SK-N-SH (cell line): Measurements from ENCODE around the gene IQGAP2. TPM values are rescaled to one million over a fixed set of nuclear protein-coding genes. Genes with fewer than 3 reads are reported as not detected.

Source experiments
- CTCF ChIA-PET: fragments of 300-600, 350-600 bp; formaldehyde crosslinking; extraction: SDS; loops from one replicate; lab custom pipeline; 2021; lab: Yijun Ruan, JAX
- POLR2A ChIA-PET: fragments of 350-600 bp; sonication (Branson Sonifier 250); formaldehyde crosslinking; extraction: SDS; loops from one replicate; lab custom pipeline; 2020; ENCODE audit warnings: antibody characterized with exemption, inconsistent platforms; lab: Yijun Ruan, JAX
- DNase-seq: peaks from one replicate; pipeline ENCODE4 v3.0.0; 2012
- H2AFZ ChIP-seq: fragments of 200-600 bp; sonication (generic); 2 replicates; pipeline ENCODE4 v1.8.1; 2016; ENCODE audit warnings: antibody characterized with exemption, mild to moderate bottlenecking, low read depth
- H3F3A ChIP-seq: fragments of 200-600 bp; sonication (generic); replicated peaks from 2 replicates; pipeline ENCODE3; 2016; ENCODE audit warnings: antibody characterized with exemption, mild to moderate bottlenecking; ENCODE audit not compliant: insufficient read depth
- H3K27ac ChIP-seq, 2 experiments: fragments of 200-500 bp in 1 of 2; fragments of 200-600 bp in 1 of 2; sonication (Bioruptor generic) in 1 of 2; sonication (generic), shearing (Covaris generic) in 1 of 2; 2 replicates each; pipeline versions ENCODE4 v1.5.1 to v1.6.1; 2014 to 2016; ENCODE audit warnings: low read depth in 2 of 2, inconsistent platforms in 1 of 2, low read length in 1 of 2, mild to moderate bottlenecking in 1 of 2, mixed read lengths in 1 of 2
- H3K27me3 ChIP-seq: fragments of 200-600 bp; sonication (generic), shearing (Covaris generic); 2 replicates; pipeline ENCODE4 v1.6.1; 2016; ENCODE audit warnings: mixed run types; ENCODE audit not compliant: insufficient read depth
- H3K36me3 ChIP-seq, 2 experiments: fragments of 200-500 bp in 1 of 2; fragments of 200-600 bp in 1 of 2; sonication (Bioruptor generic) in 1 of 2; sonication (generic) in 1 of 2; replicated peaks in 1 of 2; 2 replicates each; pipeline versions ENCODE3 to v1.5.1; 2014 to 2016; ENCODE audit warnings: low read length in 1 of 2, mild to moderate bottlenecking in 1 of 2; ENCODE audit not compliant: insufficient read depth in 2 of 2, control insufficient read depth in 1 of 2
- H3K4me1 ChIP-seq, 2 experiments: fragments of 200-500 bp in 1 of 2; fragments of 200-600 bp in 1 of 2; sonication (Bioruptor generic) in 1 of 2; sonication (generic), shearing (Covaris generic) in 1 of 2; 2 replicates each; pipeline versions ENCODE4 v1.5.1 to v1.6.1; 2014 to 2016; ENCODE audit warnings: low read depth in 1 of 2, low read length in 1 of 2, mixed run types in 1 of 2; ENCODE audit not compliant: insufficient read depth in 2 of 2, control insufficient read depth in 1 of 2
- H3K4me2 ChIP-seq: fragments of 200-600 bp; sonication (generic), shearing (Covaris generic); 2 replicates; pipeline ENCODE4 v1.6.1; 2017; ENCODE audit warnings: mixed run types
- H3K4me3 ChIP-seq, 2 experiments: fragments of 200-500 bp in 1 of 2; fragments of 200-600 bp in 1 of 2; sonication (Bioruptor generic) in 1 of 2; sonication (generic), shearing (Covaris generic) in 1 of 2; 2 replicates each; pipeline versions ENCODE4 v1.5.1 to v1.8.1; 2014 to 2016; ENCODE audit warnings: low read depth in 2 of 2, inconsistent platforms in 1 of 2, low read length in 1 of 2, mild to moderate bottlenecking in 1 of 2, mixed read lengths in 1 of 2, moderate library complexity in 1 of 2
- H3K79me2 ChIP-seq: fragments of 200-600 bp; sonication (generic); 2 replicates; pipeline ENCODE4 v1.8.1; 2017; ENCODE audit warnings: mild to moderate bottlenecking; ENCODE audit not compliant: insufficient read depth
- H3K9ac ChIP-seq: fragments of 200-600 bp; sonication (generic); 2 replicates; pipeline ENCODE4 v1.6.1; 2017; ENCODE audit warnings: mixed run types
- H3K9me2 ChIP-seq: fragments of 200-600 bp; sonication (generic); 2 replicates; pipeline ENCODE4 v1.6.1; 2017; ENCODE audit warnings: mixed run types
- H3K9me3 ChIP-seq: fragments of 200-600 bp; sonication (generic); 2 replicates; pipeline ENCODE4 v1.6.1; 2017; ENCODE audit warnings: mixed run types, mild to moderate bottlenecking, moderate library complexity
- H4K20me1 ChIP-seq: fragments of 200-600 bp; sonication (generic); 2 replicates; pipeline ENCODE4 v1.6.1; 2017; ENCODE audit warnings: mild to moderate bottlenecking, mixed run types; ENCODE audit not compliant: insufficient read depth
- ELF1 ChIP-seq: IDR thresholded peaks from 2 replicates; pipeline ENCODE4 v1.4.0; 2012
- EP300 ChIP-seq, 2 experiments: IDR thresholded peaks; 2 replicates each; pipeline versions ENCODE4 v1.4.0 to v1.6.1; 2012; ENCODE audit warnings: borderline replicate concordance in 1 of 2, low read depth in 1 of 2, low read length in 1 of 2
- EZH2phosphoT487 ChIP-seq: fragments of 200-600 bp; sonication (generic); IDR thresholded peaks from 2 replicates; pipeline ENCODE4 v1.6.1; 2017; ENCODE audit warnings: low read depth, mixed run types, mild to moderate bottlenecking, antibody characterized with exemption, moderate library complexity, borderline replicate concordance
- FOSL2 ChIP-seq: IDR thresholded peaks from 2 replicates; pipeline ENCODE4 v1.4.0; 2012; ENCODE audit warnings: low read depth, mild to moderate bottlenecking, moderate library complexity, borderline replicate concordance
- FOXJ3 ChIP-seq: sonication (generic); formaldehyde crosslinking; IDR thresholded peaks from 2 replicates; pipeline ENCODE4 v1.5.1; 2020; ENCODE audit warnings: mild to moderate bottlenecking, missing genetic modification reagents
- GATA2 ChIP-seq: sonication (generic); formaldehyde crosslinking; IDR thresholded peaks from 2 replicates; pipeline ENCODE4 v1.5.0; 2020; ENCODE audit warnings: mild to moderate bottlenecking, missing genetic modification reagents
- JUND ChIP-seq: IDR thresholded peaks from 2 replicates; pipeline ENCODE4 v1.4.0; 2012
- NFIC ChIP-seq: IDR thresholded peaks from 2 replicates; pipeline ENCODE4 v1.4.0; 2012; ENCODE audit warnings: borderline replicate concordance
- NRF1 ChIP-seq: IDR thresholded peaks from 2 replicates; pipeline ENCODE4 v1.6.1; 2012; ENCODE audit warnings: low read depth, mild to moderate bottlenecking, low read length
- POLR2AphosphoS5 ChIP-seq: IDR thresholded peaks from 2 replicates; pipeline ENCODE4 v1.6.1; 2012; ENCODE audit warnings: low read depth, low read length
- RFX5 ChIP-seq: IDR thresholded peaks from 2 replicates; pipeline ENCODE4 v1.6.1; 2012; ENCODE audit warnings: mild to moderate bottlenecking, improper control_type of control experiment, low read length
- SMC3 ChIP-seq: IDR thresholded peaks from 2 replicates; pipeline ENCODE4 v1.6.1; 2012; ENCODE audit warnings: low read depth, low read length, improper control_type of control experiment
- TAF1 ChIP-seq: IDR thresholded peaks from 2 replicates; pipeline ENCODE4 v1.6.1; 2012; ENCODE audit warnings: low read depth, mild to moderate bottlenecking, low read length, moderate library complexity, borderline replicate concordance
- WGBS: methylation state at CpG from one replicate; pipeline ENCODE4 v1.1.6; 2017; ENCODE audit warnings: low lambda C conversion rate; 5-methylcytosine and 5-hydroxymethylcytosine counted together
- polyA plus RNA-seq, 3 experiments: library from polyadenylated mRNA; depleted of rRNA; stranded (reverse); fragments of >200 nt; gene quantifications; 2 replicates each; pipeline ENCODE4 v1.2.3, GENCODE V29; 2012
- TF ChIP-seq, protein P1 (sequence below): IDR thresholded peaks from 2 replicates; pipeline ENCODE4 v1.4.0; 2012; ENCODE audit warnings: low read depth, borderline replicate concordance
- TF ChIP-seq, protein P2 (sequence below): IDR thresholded peaks from 2 replicates; pipeline ENCODE4 v1.4.0; 2012; ENCODE audit warnings: low read depth, borderline replicate concordance
- TF ChIP-seq, protein P3 (sequence below): IDR thresholded peaks from 2 replicates; pipeline ENCODE4; 2012

Gene IQGAP2
- polyA plus RNA-seq, 1 of the 3 experiments (the other 2 are of a cell fraction): 2.1 TPM

DNA sequence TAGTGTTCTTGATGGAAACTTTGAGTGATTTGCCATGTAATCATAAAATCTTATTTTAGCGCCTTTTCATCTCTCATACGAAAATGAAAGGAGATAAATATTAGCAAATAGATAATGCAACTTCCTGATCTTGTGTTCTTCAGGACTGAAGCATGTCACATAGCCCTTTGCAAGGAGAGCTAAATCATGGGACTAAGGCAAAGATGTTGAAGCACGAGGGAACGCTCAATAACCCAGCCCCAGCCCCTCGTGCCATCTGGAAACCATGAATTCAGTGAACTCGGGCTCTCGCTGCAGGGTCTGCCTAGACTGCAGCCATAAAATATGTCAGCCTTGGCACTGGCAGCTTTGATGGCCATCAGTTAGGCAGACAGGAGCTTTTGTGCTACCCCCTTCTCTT lies 161.9 kb downstream of the IQGAP2 start:
- H3F3A ChIP-seq: no peaks in the 10 kb centered on the region
- 81% methylated on average over 7 of the region's 7 CpGs for WGBS
- H3K9me3 ChIP-seq: no peaks in the 10 kb centered on the region
- ChIA-PET CTCF (interaction anchor here (1.4 to 3.4 kb wide), 2 partner anchors 21 to 830 kb away, joined by 3 to 11 read pairs; no protein-coding TSS in a partner anchor), POLR2A (no interaction called here)
- H4K20me1 ChIP-seq: no peaks in the 10 kb centered on the region
- no peaks in the 10 kb centered on the region for H3K36me3 ChIP-seq
- no peaks in the 10 kb centered on the region; the same call in 1 of the 2 replicates for H3K27me3 ChIP-seq
- no peak overlapping the region for H3K9ac ChIP-seq
- H3K27ac ChIP-seq: no peak overlapping the region
- H3K79me2 ChIP-seq: no peaks in the 10 kb centered on the region
- H3K4me1 ChIP-seq: no peaks in the 10 kb centered on the region
- H3K4me2 ChIP-seq: no peak overlapping the region
- TF ChIP-seq ELF1: no peak
- TF ChIP-seq, protein P1, sequence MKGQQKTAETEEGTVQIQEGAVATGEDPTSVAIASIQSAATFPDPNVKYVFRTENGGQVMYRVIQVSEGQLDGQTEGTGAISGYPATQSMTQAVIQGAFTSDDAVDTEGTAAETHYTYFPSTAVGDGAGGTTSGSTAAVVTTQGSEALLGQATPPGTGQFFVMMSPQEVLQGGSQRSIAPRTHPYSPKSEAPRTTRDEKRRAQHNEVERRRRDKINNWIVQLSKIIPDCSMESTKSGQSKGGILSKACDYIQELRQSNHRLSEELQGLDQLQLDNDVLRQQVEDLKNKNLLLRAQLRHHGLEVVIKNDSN: no peak
- TF ChIP-seq, protein P2, sequence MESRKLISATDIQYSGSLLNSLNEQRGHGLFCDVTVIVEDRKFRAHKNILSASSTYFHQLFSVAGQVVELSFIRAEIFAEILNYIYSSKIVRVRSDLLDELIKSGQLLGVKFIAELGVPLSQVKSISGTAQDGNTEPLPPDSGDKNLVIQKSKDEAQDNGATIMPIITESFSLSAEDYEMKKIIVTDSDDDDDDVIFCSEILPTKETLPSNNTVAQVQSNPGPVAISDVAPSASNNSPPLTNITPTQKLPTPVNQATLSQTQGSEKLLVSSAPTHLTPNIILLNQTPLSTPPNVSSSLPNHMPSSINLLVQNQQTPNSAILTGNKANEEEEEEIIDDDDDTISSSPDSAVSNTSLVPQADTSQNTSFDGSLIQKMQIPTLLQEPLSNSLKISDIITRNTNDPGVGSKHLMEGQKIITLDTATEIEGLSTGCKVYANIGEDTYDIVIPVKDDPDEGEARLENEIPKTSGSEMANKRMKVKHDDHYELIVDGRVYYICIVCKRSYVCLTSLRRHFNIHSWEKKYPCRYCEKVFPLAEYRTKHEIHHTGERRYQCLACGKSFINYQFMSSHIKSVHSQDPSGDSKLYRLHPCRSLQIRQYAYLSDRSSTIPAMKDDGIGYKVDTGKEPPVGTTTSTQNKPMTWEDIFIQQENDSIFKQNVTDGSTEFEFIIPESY: no peak
- no peak for TF ChIP-seq SMC3
- TF ChIP-seq RFX5: no peak
- TF ChIP-seq, protein P3, sequence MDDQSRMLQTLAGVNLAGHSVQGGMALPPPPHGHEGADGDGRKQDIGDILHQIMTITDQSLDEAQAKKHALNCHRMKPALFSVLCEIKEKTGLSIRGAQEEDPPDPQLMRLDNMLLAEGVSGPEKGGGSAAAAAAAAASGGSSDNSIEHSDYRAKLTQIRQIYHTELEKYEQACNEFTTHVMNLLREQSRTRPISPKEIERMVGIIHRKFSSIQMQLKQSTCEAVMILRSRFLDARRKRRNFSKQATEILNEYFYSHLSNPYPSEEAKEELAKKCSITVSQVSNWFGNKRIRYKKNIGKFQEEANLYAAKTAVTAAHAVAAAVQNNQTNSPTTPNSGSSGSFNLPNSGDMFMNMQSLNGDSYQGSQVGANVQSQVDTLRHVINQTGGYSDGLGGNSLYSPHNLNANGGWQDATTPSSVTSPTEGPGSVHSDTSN: no peak
- TF ChIP-seq JUND: no peak
- TF ChIP-seq GATA2: no peak
- no peak for TF ChIP-seq TAF1
- no peak for TF ChIP-seq NFIC
- no peak for TF ChIP-seq NRF1
- no peak for TF ChIP-seq EP300 (IDR thresholded peaks at IDR 0.05; ENCODE audit: borderline replicate concordance in 1 of 2, low read depth in 1 of 2, low read length in 1 of 2)
- no peak for TF ChIP-seq EZH2phosphoT487
- TF ChIP-seq POLR2AphosphoS5: no peak
- TF ChIP-seq, all 33 proteins: peak for 0
- Histone ChIP-seq H3K9me2 (no peaks in the 10 kb centered on the region), H2AFZ (no peak overlapping the region), H3K4me3 (no peak overlapping the region)
- DNase-seq: no peak

DNA sequence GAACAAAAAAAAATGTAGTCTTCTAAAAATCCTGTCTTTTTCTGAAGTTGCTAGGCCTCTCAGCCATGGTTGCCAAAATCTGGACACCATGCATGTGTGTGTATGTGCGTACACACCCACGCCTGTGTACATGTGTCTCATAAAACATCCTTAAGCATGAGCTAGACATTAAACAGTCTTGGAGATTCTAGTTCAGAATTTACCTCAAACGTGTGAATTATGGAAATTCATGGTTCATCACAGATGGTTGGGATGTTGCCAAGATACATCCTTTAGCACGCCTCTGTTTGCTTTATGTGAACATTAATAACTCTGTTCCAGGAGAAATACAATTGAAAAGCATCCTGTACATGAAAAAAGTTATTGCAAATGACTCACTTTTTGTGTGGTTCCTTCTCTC lies 167.1 kb downstream of the IQGAP2 start:
- H3K9me2 ChIP-seq: no peaks in the 10 kb centered on the region
- no peaks in the 10 kb centered on the region for H4K20me1 ChIP-seq
- H3K4me1 ChIP-seq: no peaks in the 10 kb centered on the region
- H3K4me2 ChIP-seq: no peak overlapping the region
- no peaks in the 10 kb centered on the region for H3K27me3 ChIP-seq
- TF ChIP-seq EP300 (IDR thresholded peaks at IDR 0.05; ENCODE audit: borderline replicate concordance in 1 of 2, low read depth in 1 of 2, low read length in 1 of 2) (no peak), FOSL2 (no peak), FOXJ3 (CRISPR knock-in tag) (no peak)
- H2AFZ ChIP-seq: no peak overlapping the region
- H3K36me3 ChIP-seq: no peaks in the 10 kb centered on the region
- H3K4me3 ChIP-seq: no peak overlapping the region
- H3K9ac ChIP-seq: no peak overlapping the region
- no peaks in the 10 kb centered on the region for H3K9me3 ChIP-seq
- 82% methylated on average over 4 of the region's 4 CpGs for WGBS
- POLR2A ChIA-PET: no interaction called here
- no peaks in the 10 kb centered on the region for H3K79me2 ChIP-seq
- CTCF ChIA-PET: interaction anchor here (0.6 kb wide), 1 partner anchor 11 kb away, joined by 3 read pairs; no protein-coding TSS in a partner anchor
- no peaks in the 10 kb centered on the region for H3F3A ChIP-seq
- H3K27ac ChIP-seq: no peak overlapping the region
- DNase-seq: no peak
